ENCODE data around the gene TMEM120B. TPM values are rescaled to one million over a fixed set of nuclear protein-coding genes. Genes with fewer than 3 reads are reported as not detected.

TMEM120B gene
- total and polyA plus RNA-seq, 2 of the 13 experiments (the other 11 are each of a cell fraction or from before 2014, with no cell fraction given): 7.1 to 12.9 TPM

GRCh38 chr12:121773011-121773777 is 60.6 kb downstream of the TMEM120B start (continued):
- TF ChIP-seq ZNF468 (CRISPR knock-in tag; IDR thresholded peaks at IDR 0.05): 0 out of 2 replicates have a peak, but pooled peaks have one; percentile 40
- TF ChIP-seq ETV6 (CRISPR knock-in tag; conservative IDR thresholded peaks at IDR 0.05): no peak
- no peak for TF ChIP-seq EED (CRISPR knock-in tag; IDR thresholded peaks at IDR 0.05)
- TF ChIP-seq ARNT2 (CRISPR knock-in tag; IDR thresholded peaks at IDR 0.05; ENCODE audit: low read depth): 0 out of 2 replicates have a peak, but pooled peaks have one; percentile 50
- 0 out of 2 replicates have a peak, but pooled peaks have one; percentile 8 for TF ChIP-seq NCOA2 (CRISPR knock-in tag; IDR thresholded peaks at IDR 0.05)
- peak; percentile 13; the same call in 1 of the 2 replicates for TF ChIP-seq ZNF501 (CRISPR knock-in tag; IDR thresholded peaks at IDR 0.05)
- TF ChIP-seq UBTF (CRISPR knock-in tag; IDR thresholded peaks at IDR 0.05): 0 out of 2 replicates have a peak, but pooled peaks have one; percentile 35
- TF ChIP-seq, protein P1, sequence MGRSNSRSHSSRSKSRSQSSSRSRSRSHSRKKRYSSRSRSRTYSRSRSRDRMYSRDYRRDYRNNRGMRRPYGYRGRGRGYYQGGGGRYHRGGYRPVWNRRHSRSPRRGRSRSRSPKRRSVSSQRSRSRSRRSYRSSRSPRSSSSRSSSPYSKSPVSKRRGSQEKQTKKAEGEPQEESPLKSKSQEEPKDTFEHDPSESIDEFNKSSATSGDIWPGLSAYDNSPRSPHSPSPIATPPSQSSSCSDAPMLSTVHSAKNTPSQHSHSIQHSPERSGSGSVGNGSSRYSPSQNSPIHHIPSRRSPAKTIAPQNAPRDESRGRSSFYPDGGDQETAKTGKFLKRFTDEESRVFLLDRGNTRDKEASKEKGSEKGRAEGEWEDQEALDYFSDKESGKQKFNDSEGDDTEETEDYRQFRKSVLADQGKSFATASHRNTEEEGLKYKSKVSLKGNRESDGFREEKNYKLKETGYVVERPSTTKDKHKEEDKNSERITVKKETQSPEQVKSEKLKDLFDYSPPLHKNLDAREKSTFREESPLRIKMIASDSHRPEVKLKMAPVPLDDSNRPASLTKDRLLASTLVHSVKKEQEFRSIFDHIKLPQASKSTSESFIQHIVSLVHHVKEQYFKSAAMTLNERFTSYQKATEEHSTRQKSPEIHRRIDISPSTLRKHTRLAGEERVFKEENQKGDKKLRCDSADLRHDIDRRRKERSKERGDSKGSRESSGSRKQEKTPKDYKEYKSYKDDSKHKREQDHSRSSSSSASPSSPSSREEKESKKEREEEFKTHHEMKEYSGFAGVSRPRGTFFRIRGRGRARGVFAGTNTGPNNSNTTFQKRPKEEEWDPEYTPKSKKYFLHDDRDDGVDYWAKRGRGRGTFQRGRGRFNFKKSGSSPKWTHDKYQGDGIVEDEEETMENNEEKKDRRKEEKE (IDR thresholded peaks at IDR 0.05): no peak
- TF ChIP-seq FOXP1 (IDR thresholded peaks at IDR 0.05): no peak
- no peak for TF ChIP-seq FOXP1 (CRISPR knock-in tag; IDR thresholded peaks at IDR 0.05)
- 0 out of 2 replicates have a peak, but pooled peaks have one; percentile 25 for TF ChIP-seq NRL (CRISPR knock-in tag; IDR thresholded peaks at IDR 0.05; ENCODE audit: borderline replicate concordance)
- TF ChIP-seq DZIP1 (CRISPR knock-in tag; IDR thresholded peaks at IDR 0.05): no peak
- TF ChIP-seq MIER2 (CRISPR knock-in tag; IDR thresholded peaks at IDR 0.05): peak; percentile 58; the same call in 1 of the 2 replicates
- TF ChIP-seq SSRP1 (CRISPR knock-in tag; IDR thresholded peaks at IDR 0.05): no peak
- no peak for TF ChIP-seq KLF13 (CRISPR knock-in tag; IDR thresholded peaks at IDR 0.05)
- 0 out of 2 replicates have a peak, but pooled peaks have one; percentile 36 for TF ChIP-seq ZBED4 (CRISPR knock-in tag; IDR thresholded peaks at IDR 0.05; ENCODE audit: borderline replicate concordance)
- TF ChIP-seq SATB2 (CRISPR knock-in tag; IDR thresholded peaks at IDR 0.05): no peak
